Liver (tissue), 9 donors: ENCODE measurements around the gene ATG5. TPM values are rescaled to one million over a fixed set of nuclear protein-coding genes. Genes with fewer than 3 reads are reported as not detected.

Experiments
- DNase-seq: peaks from one replicate; pipeline ENCODE4 v3.0.0-alpha.2; 2017; ENCODE audit warnings: low spot score
- H3K27ac ChIP-seq, 2 donors: one replicate each; pipeline ENCODE4 v1.7.0; 2013; ENCODE audit warnings: inconsistent platforms in 2 of 2, low read length in 2 of 2, control low read depth in 1 of 2, low read depth in 1 of 2, mild to moderate bottlenecking in 1 of 2
- H3K27me3 ChIP-seq, 4 donors: one replicate each; pipeline versions ENCODE4 v1.6.1 to v1.7.0; 2013; ENCODE audit warnings: low read length in 3 of 4, inconsistent platforms in 1 of 4, mild to moderate bottlenecking in 1 of 4, moderate library complexity in 1 of 4; ENCODE audit not compliant: control insufficient read depth in 4 of 4, insufficient read depth in 4 of 4
- H3K36me3 ChIP-seq, 4 donors: one replicate each; pipeline versions ENCODE4 v1.6.1 to v1.7.0; 2013; ENCODE audit warnings: low read length in 3 of 4, mild to moderate bottlenecking in 3 of 4, low read depth in 1 of 4, moderate library complexity in 1 of 4; ENCODE audit not compliant: control insufficient read depth in 4 of 4, insufficient read depth in 3 of 4
- H3K4me1 ChIP-seq, 4 donors: one replicate each; pipeline versions ENCODE4 v1.6.1 to v1.7.0; 2013; ENCODE audit warnings: low read length in 3 of 4, mild to moderate bottlenecking in 3 of 4, moderate library complexity in 1 of 4; ENCODE audit not compliant: control insufficient read depth in 4 of 4, insufficient read depth in 4 of 4
- H3K4me3 ChIP-seq, 3 donors: one replicate each; pipeline versions ENCODE4 v1.6.1 to v1.7.0; 2013; ENCODE audit warnings: low read length in 3 of 3, control low read depth in 1 of 3, low read depth in 1 of 3, mild to moderate bottlenecking in 1 of 3
- H3K9ac ChIP-seq, 2 donors: one replicate each; pipeline ENCODE4 v1.7.0; 2013; ENCODE audit warnings: low read length in 2 of 2, mild to moderate bottlenecking in 2 of 2, moderate library complexity in 2 of 2, control low read depth in 1 of 2, low read depth in 1 of 2
- H3K9me3 ChIP-seq, 4 donors: one replicate each; pipeline versions ENCODE4 v1.6.1 to v1.7.0; 2013; ENCODE audit warnings: low read length in 3 of 4; ENCODE audit not compliant: control insufficient read depth in 4 of 4
- EGR1 ChIP-seq, 2 donors: IDR thresholded peaks; 2 replicates each; pipeline ENCODE4 v1.6.1; 2016 to 2018; ENCODE audit warnings: antibody characterized with exemption in 2 of 2, low read depth in 2 of 2
- FOXA1 ChIP-seq: IDR thresholded peaks from 2 replicates; pipeline ENCODE4 v1.6.1; 2016; ENCODE audit warnings: antibody characterized with exemption
- FOXA2 ChIP-seq: IDR thresholded peaks from 2 replicates; pipeline ENCODE4 v1.6.1; 2016; ENCODE audit warnings: antibody characterized with exemption
- GABPA ChIP-seq, 2 donors: IDR thresholded peaks in 1 of 2; conservative IDR thresholded peaks in 1 of 2; 2 replicates each; pipeline ENCODE4 v1.6.1; 2016; ENCODE audit warnings: antibody characterized with exemption in 2 of 2, mild to moderate bottlenecking in 1 of 2, moderate library complexity in 1 of 2
- HNF4A ChIP-seq, 2 donors: conservative IDR thresholded peaks; 2 replicates each; pipeline ENCODE4 v1.6.1; 2016; ENCODE audit warnings: antibody characterized with exemption in 2 of 2, mild to moderate bottlenecking in 2 of 2
- HNF4G ChIP-seq: IDR thresholded peaks from 2 replicates; pipeline ENCODE4 v1.6.1; 2016; ENCODE audit warnings: antibody characterized with exemption
- JUND ChIP-seq, 2 donors: IDR thresholded peaks; 2 replicates each; pipeline ENCODE4 v1.6.1; 2016; ENCODE audit warnings: antibody characterized with exemption in 2 of 2
- NR2F2 ChIP-seq: IDR thresholded peaks from 2 replicates; pipeline ENCODE4 v1.6.1; 2016; ENCODE audit warnings: antibody characterized with exemption
- RAD21 ChIP-seq, 2 donors: IDR thresholded peaks; 2 replicates each; pipeline ENCODE4 v1.6.1; 2016; ENCODE audit warnings: antibody characterized with exemption in 2 of 2, mild to moderate bottlenecking in 2 of 2
- RXRA ChIP-seq, 2 donors: IDR thresholded peaks; 2 replicates each; pipeline ENCODE4 v1.6.1; 2017 to 2018; ENCODE audit warnings: antibody characterized with exemption in 2 of 2, mild to moderate bottlenecking in 1 of 2
- SP1 ChIP-seq: IDR thresholded peaks from 2 replicates; pipeline ENCODE4 v1.6.1; 2018; ENCODE audit warnings: antibody characterized with exemption, mild to moderate bottlenecking
- TAF1 ChIP-seq: conservative IDR thresholded peaks from 2 replicates; pipeline ENCODE4 v1.6.1; 2016; ENCODE audit warnings: antibody characterized with exemption, mild to moderate bottlenecking
- YY1 ChIP-seq: IDR thresholded peaks from 2 replicates; pipeline ENCODE4 v1.6.1; 2016; ENCODE audit warnings: antibody characterized with exemption, mild to moderate bottlenecking
- WGBS: extraction: QIAGEN DNeasy Blood & Tissue Kit; methylation state at CpG from one replicate; pipeline ENCODE4 v1.1.7; 2013; 5-methylcytosine and 5-hydroxymethylcytosine counted together
- polyA plus RNA-seq, 2 donors: library from polyadenylated mRNA; stranded (reverse) in 1 of 2; unstranded in 1 of 2; fragments of 200-250 nt in 1 of 2; fragments of >200 nt in 1 of 2; fragmentation: Nextera tagmentation in 1 of 2; extraction: Ambion mirVana in 1 of 2; gene quantifications; one replicate each; pipeline versions ENCODE4 v1.2.1 to v1.2.3, GENCODE V29; 2013 to 2015
- total RNA-seq, 2 donors: library from RNA; depleted of rRNA; stranded (reverse); fragments of >200 nt; gene quantifications; one replicate each; pipeline ENCODE4 v1.2.3, GENCODE V29; 2014
- TF ChIP-seq, protein P1 (sequence below): IDR thresholded peaks from 2 replicates; pipeline ENCODE4 v1.6.1; 2016; ENCODE audit warnings: antibody characterized with exemption, mild to moderate bottlenecking
- TF ChIP-seq, protein P2 (sequence below): IDR thresholded peaks from 2 replicates; pipeline ENCODE4 v1.6.1; 2016; ENCODE audit warnings: antibody characterized with exemption
- TF ChIP-seq, protein P3 (sequence below): IDR thresholded peaks from 2 replicates; pipeline ENCODE4 v1.6.1; 2016; ENCODE audit warnings: antibody characterized with exemption
- TF ChIP-seq, protein P4 (sequence below): IDR thresholded peaks from 2 replicates; pipeline ENCODE4 v1.6.1; 2016; ENCODE audit warnings: antibody characterized with exemption
- TF ChIP-seq, protein P5 (sequence below): fragments of 150-350 bp; IDR thresholded peaks from 2 replicates; pipeline ENCODE4 v1.5.1; 2017; ENCODE audit warnings: improper control_type of control experiment, low read depth, low read length; ENCODE audit not compliant: missing input control
- donor health status: healthy.
- donor health status: healthy.
- donor health status: healthy.
- donor health status: healthy.
- donor health status: healthy.

ATG5 gene
- total and polyA plus RNA-seq, 4 donors, result 10.0 to 25.7 (median 19.7) TPM

DNA sequence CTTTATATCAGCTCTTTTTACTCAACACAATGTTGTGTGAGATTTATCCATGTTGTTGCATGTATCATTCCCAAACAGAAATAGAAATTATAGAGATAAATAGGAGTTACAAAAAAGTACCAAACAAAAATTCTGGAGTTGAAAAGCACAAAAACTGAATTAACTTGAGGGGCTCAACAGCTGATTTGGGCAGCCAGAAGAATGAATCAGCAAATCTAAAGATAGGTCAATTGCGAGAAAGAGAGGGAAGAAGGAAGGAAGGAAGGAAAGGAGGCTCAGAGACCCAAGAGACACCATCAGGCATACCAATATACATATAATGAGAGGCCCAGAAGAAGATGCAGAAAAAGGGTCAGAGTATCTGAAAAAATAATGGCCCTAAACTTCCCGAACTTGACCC is 98.9 kb downstream of the ATG5 start:
- Histone ChIP-seq H3K4me1 (peaks cover 0 to 2% (median 0%) of the 10 kb centered on the region in 4 donors), H3K27me3 (no peaks in the 10 kb centered on the region), H3K4me3 (no peak overlapping the region), H3K27ac (no peak overlapping the region), H3K9me3 (no peaks in the 10 kb centered on the region), H3K9ac (no peak overlapping the region), H3K36me3 (no peaks in the 10 kb centered on the region)
- TF ChIP-seq, protein P1, sequence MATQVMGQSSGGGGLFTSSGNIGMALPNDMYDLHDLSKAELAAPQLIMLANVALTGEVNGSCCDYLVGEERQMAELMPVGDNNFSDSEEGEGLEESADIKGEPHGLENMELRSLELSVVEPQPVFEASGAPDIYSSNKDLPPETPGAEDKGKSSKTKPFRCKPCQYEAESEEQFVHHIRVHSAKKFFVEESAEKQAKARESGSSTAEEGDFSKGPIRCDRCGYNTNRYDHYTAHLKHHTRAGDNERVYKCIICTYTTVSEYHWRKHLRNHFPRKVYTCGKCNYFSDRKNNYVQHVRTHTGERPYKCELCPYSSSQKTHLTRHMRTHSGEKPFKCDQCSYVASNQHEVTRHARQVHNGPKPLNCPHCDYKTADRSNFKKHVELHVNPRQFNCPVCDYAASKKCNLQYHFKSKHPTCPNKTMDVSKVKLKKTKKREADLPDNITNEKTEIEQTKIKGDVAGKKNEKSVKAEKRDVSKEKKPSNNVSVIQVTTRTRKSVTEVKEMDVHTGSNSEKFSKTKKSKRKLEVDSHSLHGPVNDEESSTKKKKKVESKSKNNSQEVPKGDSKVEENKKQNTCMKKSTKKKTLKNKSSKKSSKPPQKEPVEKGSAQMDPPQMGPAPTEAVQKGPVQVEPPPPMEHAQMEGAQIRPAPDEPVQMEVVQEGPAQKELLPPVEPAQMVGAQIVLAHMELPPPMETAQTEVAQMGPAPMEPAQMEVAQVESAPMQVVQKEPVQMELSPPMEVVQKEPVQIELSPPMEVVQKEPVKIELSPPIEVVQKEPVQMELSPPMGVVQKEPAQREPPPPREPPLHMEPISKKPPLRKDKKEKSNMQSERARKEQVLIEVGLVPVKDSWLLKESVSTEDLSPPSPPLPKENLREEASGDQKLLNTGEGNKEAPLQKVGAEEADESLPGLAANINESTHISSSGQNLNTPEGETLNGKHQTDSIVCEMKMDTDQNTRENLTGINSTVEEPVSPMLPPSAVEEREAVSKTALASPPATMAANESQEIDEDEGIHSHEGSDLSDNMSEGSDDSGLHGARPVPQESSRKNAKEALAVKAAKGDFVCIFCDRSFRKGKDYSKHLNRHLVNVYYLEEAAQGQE, result no peak
- TF ChIP-seq JUND (IDR thresholded peaks at IDR 0.05) (no peak), FOXA2 (no peak)
- TF ChIP-seq, protein P2, sequence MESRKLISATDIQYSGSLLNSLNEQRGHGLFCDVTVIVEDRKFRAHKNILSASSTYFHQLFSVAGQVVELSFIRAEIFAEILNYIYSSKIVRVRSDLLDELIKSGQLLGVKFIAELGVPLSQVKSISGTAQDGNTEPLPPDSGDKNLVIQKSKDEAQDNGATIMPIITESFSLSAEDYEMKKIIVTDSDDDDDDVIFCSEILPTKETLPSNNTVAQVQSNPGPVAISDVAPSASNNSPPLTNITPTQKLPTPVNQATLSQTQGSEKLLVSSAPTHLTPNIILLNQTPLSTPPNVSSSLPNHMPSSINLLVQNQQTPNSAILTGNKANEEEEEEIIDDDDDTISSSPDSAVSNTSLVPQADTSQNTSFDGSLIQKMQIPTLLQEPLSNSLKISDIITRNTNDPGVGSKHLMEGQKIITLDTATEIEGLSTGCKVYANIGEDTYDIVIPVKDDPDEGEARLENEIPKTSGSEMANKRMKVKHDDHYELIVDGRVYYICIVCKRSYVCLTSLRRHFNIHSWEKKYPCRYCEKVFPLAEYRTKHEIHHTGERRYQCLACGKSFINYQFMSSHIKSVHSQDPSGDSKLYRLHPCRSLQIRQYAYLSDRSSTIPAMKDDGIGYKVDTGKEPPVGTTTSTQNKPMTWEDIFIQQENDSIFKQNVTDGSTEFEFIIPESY, result no peak
- DNase-seq, result no peak
- WGBS, result 92% methylated on average over 2 of the region's 2 CpGs

DNA sequence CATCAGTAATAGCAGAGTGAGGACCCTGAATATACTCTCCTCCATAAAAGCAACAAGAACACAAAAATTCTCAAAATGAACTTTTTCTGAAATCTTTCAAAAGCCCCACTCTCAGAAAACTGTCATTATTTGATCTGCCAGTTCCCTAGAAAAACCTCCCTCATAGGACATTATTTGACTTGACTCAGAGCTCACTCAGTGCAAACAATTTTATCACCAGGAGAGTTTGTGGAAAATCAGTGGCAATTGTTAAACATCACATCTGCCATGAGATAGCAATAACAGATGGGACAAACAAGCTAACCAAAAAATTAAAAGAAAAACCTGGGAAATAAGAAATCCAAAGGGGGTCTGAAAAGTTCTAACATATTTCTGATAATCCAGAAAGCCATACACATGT is 100.0 kb downstream of the ATG5 start:
- TF ChIP-seq GABPA (IDR thresholded peaks at IDR 0.05 in 1 of 2, conservative IDR thresholded peaks at IDR 0.05 in 1 of 2) (no peak), RAD21 (IDR thresholded peaks at IDR 0.05) (peak; percentile 53 to 59), FOXA1 (no peak), YY1 (peak; percentile 58), EGR1 (IDR thresholded peaks at IDR 0.05; ENCODE audit: low read depth in 2 of 2) (no peak), NR2F2 (no peak), FOXA2 (no peak), JUND (IDR thresholded peaks at IDR 0.05) (peak in 1 of 2 donors; percentile 33), HNF4A (conservative IDR thresholded peaks at IDR 0.05) (peak; percentile 30 to 42), RXRA (IDR thresholded peaks at IDR 0.05) (peak in 1 of 2 donors; percentile 32), SP1 (peak; percentile 9), TAF1 (no peak), HNF4G (no peak)
- TF ChIP-seq, protein P1, result no peak
- TF ChIP-seq, protein P3, sequence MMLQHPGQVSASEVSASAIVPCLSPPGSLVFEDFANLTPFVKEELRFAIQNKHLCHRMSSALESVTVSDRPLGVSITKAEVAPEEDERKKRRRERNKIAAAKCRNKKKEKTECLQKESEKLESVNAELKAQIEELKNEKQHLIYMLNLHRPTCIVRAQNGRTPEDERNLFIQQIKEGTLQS, result no peak
- TF ChIP-seq, protein P2, result peak; percentile 13
- TF ChIP-seq, protein P4, sequence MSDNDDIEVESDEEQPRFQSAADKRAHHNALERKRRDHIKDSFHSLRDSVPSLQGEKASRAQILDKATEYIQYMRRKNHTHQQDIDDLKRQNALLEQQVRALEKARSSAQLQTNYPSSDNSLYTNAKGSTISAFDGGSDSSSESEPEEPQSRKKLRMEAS, result no peak
- TF ChIP-seq, protein P5, sequence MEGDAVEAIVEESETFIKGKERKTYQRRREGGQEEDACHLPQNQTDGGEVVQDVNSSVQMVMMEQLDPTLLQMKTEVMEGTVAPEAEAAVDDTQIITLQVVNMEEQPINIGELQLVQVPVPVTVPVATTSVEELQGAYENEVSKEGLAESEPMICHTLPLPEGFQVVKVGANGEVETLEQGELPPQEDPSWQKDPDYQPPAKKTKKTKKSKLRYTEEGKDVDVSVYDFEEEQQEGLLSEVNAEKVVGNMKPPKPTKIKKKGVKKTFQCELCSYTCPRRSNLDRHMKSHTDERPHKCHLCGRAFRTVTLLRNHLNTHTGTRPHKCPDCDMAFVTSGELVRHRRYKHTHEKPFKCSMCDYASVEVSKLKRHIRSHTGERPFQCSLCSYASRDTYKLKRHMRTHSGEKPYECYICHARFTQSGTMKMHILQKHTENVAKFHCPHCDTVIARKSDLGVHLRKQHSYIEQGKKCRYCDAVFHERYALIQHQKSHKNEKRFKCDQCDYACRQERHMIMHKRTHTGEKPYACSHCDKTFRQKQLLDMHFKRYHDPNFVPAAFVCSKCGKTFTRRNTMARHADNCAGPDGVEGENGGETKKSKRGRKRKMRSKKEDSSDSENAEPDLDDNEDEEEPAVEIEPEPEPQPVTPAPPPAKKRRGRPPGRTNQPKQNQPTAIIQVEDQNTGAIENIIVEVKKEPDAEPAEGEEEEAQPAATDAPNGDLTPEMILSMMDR, result no peak
- Histone ChIP-seq H3K36me3 (no peaks in the 10 kb centered on the region), H3K9me3 (no peaks in the 10 kb centered on the region), H3K4me1 (peaks cover 0 to 2% (median 0%) of the 10 kb centered on the region in 4 donors), H3K9ac (no peak overlapping the region), H3K4me3 (no peak overlapping the region), H3K27me3 (no peaks in the 10 kb centered on the region), H3K27ac (peak overlapping the region in 1 of 2 donors; percentile 25)
- DNase-seq, result no peak
